SH-SY5Y (cell line): ENCODE measurements around the gene GAB1.

Experiments used
- GATA2 ChIP-seq: IDR thresholded peaks from 2 replicates; pipeline ENCODE4 v1.6.1; 2011; ENCODE audit warnings: mild to moderate bottlenecking, low read depth, low read length
- GATA3 ChIP-seq: IDR thresholded peaks from 2 replicates; pipeline ENCODE4 v1.6.1; 2011; ENCODE audit warnings: low read depth, mild to moderate bottlenecking, low read length, moderate library complexity

DNA sequence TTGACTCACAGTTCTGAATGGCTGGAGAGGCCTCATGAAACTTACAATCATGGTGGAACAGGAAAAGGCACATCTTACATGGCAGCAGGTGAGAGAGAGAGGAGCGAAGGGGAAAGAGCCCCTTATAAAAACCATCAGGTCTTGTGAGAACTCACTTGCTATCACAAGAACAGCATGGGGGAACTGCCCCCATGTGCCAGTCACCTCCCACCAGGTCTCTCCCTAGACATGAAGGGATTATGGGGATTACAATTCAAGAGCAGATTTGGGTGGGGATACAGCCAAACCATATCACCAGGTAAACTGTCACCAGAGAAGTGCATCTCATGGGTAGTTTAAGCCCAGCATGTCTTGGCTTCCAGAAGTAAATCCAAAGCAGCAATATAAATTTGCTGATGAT, 169.4 kb downstream of the GAB1 start:
- TF ChIP-seq GATA2 (no peak), GATA3 (no peak)
